ENCODE measurements around the gene NAT16.
"Not testable (repeated sequence)": the region's sequence is repeated elsewhere in the genome, so short reads cannot be mapped to it uniquely, and the experiment has no call there.

The NAT16 gene

GRCh38 chr7:101156866-101157589 lies 23.1 kb downstream of the NAT16 start:
- DNase-seq: no peak

GRCh38 chr7:101156277-101156676 lies 23.8 kb downstream of the NAT16 start:
- no peak for DNase-seq

GRCh38 chr7:101155303-101155702 lies 24.8 kb downstream of the NAT16 start:
- no peak for DNase-seq

DNA sequence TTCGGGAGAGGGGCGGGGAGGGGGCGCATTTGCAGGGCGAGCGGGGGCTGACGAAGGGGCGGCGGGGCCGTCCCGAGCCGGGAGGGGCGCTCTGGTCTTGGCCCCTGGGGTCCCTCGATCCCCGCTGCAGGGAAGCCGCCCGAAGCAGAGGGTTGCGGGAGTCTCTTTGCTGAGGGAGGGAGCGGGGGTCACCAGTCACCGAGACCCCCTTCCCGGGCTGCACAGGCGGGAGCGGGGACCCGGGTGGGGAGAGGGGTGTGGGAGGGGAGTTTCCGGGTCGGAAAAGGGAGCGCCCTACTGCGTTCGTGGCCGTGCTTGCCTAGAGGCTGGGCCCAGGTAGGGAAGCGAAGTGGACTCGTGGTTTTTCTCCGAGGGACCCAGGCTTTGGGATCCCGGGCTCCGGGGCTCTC lies 25.4 kb downstream of the NAT16 start:
- DNase-seq: no peak

- DNase-seq: peak; percentile 99
Measured at GRCh38 chr7:101153969-101154692, 26.0 kb downstream of the NAT16 start, which contains the start of gene AP1S1. Gene AP1S1, plus strand, starts transcription at chr7:101154476. Its CDS starts 39 bp downstream, at chr7:101154515.

- no peak for DNase-seq
Measured at GRCh38 chr7:101151908-101152651, 28.0 kb downstream of the NAT16 start.

- no peak for DNase-seq
Measured at GRCh38 chr7:101140746-101141382, 39.2 kb downstream of the NAT16 start.

- DNase-seq: no peak
Measured at GRCh38 chr7:101140339-101140699, 39.8 kb downstream of the NAT16 start.

DNA sequence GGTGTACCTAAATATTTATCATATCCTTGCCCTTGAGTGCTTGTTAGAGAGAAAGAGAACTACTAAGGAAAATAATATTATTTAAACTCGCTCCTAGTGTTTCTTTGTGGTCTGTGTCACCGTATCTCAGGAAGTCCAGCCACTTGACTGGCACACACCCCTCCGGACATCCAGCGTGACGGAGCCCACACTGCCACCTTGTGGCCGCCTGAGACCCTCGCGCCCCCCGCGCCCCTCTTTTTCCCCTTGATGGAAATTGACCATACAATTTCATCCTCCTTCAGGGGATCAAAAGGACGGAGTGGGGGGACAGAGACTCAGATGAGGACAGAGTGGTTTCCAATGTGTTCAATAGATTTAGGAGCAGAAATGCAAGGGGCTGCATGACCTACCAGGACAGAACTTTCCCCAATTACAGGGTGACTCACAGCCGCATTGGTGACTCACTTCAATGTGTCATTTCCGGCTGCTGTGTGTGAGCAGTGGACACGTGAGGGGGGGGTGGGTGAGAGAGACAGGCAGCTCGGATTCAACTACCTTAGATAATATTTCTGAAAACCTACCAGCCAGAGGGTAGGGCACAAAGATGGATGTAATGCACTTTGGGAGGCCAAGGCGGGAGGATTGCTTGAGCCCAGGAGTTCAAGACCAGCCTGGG lies 41.8 kb downstream of the NAT16 start:
- DNase-seq: peak; percentile 77

GRCh38 chr7:101137651-101138212 lies 42.4 kb downstream of the NAT16 start:
- no peak for DNase-seq

- DNase-seq: peak; percentile 45
Measured at GRCh38 chr7:101134399-101134980, 45.6 kb downstream of the NAT16 start.

DNA sequence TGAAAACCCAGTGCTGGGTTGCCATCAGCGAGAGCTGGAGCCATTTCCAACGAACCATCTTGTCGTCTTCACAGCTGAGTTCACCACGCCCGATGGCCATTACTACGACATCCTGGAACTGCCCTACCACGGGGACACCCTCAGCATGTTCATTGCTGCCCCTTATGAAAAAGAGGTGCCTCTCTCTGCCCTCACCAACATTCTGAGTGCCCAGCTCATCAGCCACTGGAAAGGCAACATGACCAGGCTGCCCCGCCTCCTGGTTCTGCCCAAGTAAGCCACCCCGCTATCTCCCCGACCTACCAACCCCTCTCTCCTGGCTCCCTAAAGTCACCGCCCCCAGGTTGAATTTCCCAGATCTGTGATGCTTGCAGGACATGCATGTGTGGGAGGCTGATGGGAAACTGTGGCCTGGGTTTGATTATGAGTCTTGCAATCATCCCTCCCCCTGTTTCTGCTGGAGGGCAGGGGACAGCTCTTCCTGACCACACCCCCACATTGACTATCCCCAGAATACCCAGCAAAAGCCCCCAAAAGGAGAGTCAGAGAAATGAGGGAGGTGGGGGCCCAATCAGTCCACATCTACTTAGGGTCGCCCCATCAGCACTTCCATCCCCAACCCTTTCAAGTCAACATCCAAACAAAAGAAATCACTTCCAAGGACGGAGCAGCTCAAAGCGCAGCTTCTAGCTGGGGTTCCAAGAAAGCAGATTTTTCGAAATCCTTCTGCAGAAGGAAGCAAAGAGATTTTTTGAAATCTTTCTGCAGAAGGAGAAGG lies 46.3 kb downstream of the NAT16 start:
- DNase-seq: no peak

GRCh38 chr7:101132626-101133600 lies 47.2 kb downstream of the NAT16 start:
- DNase-seq: not testable (repeated sequence)

- DNase-seq: no peak
Measured at GRCh38 chr7:101129603-101130117, 50.4 kb downstream of the NAT16 start.

GRCh38 chr7:101128040-101128834 lies 51.9 kb downstream of the NAT16 start:
- DNase-seq: no peak

DNA sequence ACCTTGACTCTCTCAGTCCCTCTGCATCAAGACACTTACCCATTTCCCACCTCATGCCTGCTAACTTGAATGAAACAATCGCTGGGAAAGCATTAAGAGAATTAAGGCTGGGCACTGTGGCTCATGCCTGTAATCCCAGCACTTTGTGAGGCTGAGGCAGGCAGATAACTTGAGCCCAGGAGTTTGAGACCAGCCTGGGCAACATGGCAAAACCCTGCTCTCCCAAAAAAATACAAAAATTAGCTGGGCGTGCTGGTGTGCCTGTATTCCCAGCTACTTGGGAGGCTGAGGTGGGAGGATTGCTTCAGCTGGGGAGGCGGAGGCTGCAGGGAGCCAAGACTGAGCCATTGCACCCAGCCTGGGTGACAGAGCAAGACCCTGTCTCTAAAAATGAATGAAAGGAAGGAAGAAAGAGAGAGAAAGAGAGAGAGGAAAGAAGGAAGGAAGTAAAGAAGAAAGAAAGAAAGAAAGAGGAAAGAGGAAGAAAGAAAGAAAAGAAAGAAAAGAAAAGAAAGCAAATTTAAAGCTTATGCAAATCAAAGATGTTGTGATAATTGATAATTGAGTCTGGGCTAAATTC lies 52.5 kb downstream of the NAT16 start:
- DNase-seq: no peak

- DNase-seq: peak; percentile 91
Measured at GRCh38 chr7:101126651-101127459, 53.2 kb downstream of the NAT16 start, which contains the start of gene SERPINE1. Gene SERPINE1, plus strand, starts transcription at chr7:101127104. Its CDS starts 1,290 bp downstream, at chr7:101128394.

All from eye (tissue), 1 donor.